ENCODE data around the gene RABEP1. TPM values are rescaled to one million over a fixed set of nuclear protein-coding genes. Genes with fewer than 3 reads are reported as not detected.

RABEP1 gene
- total RNA-seq, 1 experiment from 2014 or later = 24.4 TPM

GRCh38 chr17:5330981-5331380 is 48.9 kb downstream of the RABEP1 start:
- POLR2A ChIA-PET (ENCODE audit: unreplicated experiment) = no interaction called here
- H3K79me2 ChIP-seq (ENCODE audit: low read length) = no peaks in the 10 kb centered on the region
- CTCF ChIA-PET = no interaction called here
- TF ChIP-seq EZH2 (IDR thresholded peaks at IDR 0.05; ENCODE audit: low read length, unreplicated experiment) = no peak
- ATAC-seq (no peak; the same call in 1 of the 2 replicates), DNase-seq (peak; percentile 6)
- H3K9me3 ChIP-seq (ENCODE audit: low read length) = no peaks in the 10 kb centered on the region
- no peaks in the 10 kb centered on the region for H3K36me3 ChIP-seq (ENCODE audit: low read depth, low read length)
- H3K4me2 ChIP-seq (ENCODE audit: low read length) = no peak overlapping the region
- no peak overlapping the region for H2AFZ ChIP-seq (ENCODE audit: low read length)
- peaks cover 10% of the 10 kb centered on the region for H3K4me1 ChIP-seq (ENCODE audit: insufficient read depth, low read length)
- BruUV-seq (replicated peaks) = no TSS peak
- H3K4me3 ChIP-seq (ENCODE audit: low read length) = no peak overlapping the region
- H3K27ac ChIP-seq (ENCODE audit: low read length) = no peak overlapping the region
- no peak overlapping the region for H3K9ac ChIP-seq (ENCODE audit: low read length)
- no peaks in the 10 kb centered on the region for H3K9me2 ChIP-seq (replicated peaks; ENCODE audit: low read length)
- no peaks in the 10 kb centered on the region for H4K20me1 ChIP-seq (ENCODE audit: low read length)
- intact Hi-C loops (cut with micrococcal nuclease) = no loop called here
- no peaks in the 10 kb centered on the region for H3K27me3 ChIP-seq (ENCODE audit: low read length)
- H3F3A ChIP-seq (ENCODE audit: low read length, unreplicated experiment) = no peaks in the 10 kb centered on the region

- H3K9me3 ChIP-seq (ENCODE audit: low read length) = no peaks in the 10 kb centered on the region
- no peak overlapping the region for H3K9ac ChIP-seq (ENCODE audit: low read length)
- no TSS peak for BruUV-seq (replicated peaks)
- ChIA-PET POLR2A (ENCODE audit: unreplicated experiment) (no interaction called here), CTCF (no interaction called here)
- no peak for TF ChIP-seq EZH2phosphoT487 (IDR thresholded peaks at IDR 0.05; ENCODE audit: borderline replicate concordance, low read length)
- no peak for TF ChIP-seq CTCF (conservative IDR thresholded peaks at IDR 0.05; ENCODE audit: low read depth, low read length)
- TF ChIP-seq EZH2 (IDR thresholded peaks at IDR 0.05; ENCODE audit: low read length, unreplicated experiment) = no peak
- H3K9me2 ChIP-seq (replicated peaks; ENCODE audit: low read length) = no peaks in the 10 kb centered on the region
- H3K36me3 ChIP-seq (ENCODE audit: low read depth, low read length) = no peaks in the 10 kb centered on the region
- no peak for DNase-seq
- intact Hi-C loops (cut with micrococcal nuclease) = no loop called here
- ATAC-seq = no peak
- no peaks in the 10 kb centered on the region for H3K27me3 ChIP-seq (ENCODE audit: low read length)
- no peak overlapping the region for H3K27ac ChIP-seq (ENCODE audit: low read length)
- no peaks in the 10 kb centered on the region for H4K20me1 ChIP-seq (ENCODE audit: low read length)
- H3K4me3 ChIP-seq (ENCODE audit: low read length) = no peak overlapping the region
- no peaks in the 10 kb centered on the region for H3K79me2 ChIP-seq (ENCODE audit: low read length)
- H3K4me1 ChIP-seq (ENCODE audit: insufficient read depth, low read length) = peaks cover 10% of the 10 kb centered on the region
- no peaks in the 10 kb centered on the region for H3F3A ChIP-seq (ENCODE audit: low read length, unreplicated experiment)
- no peak overlapping the region for H3K4me2 ChIP-seq (ENCODE audit: low read length)
- no peak overlapping the region for H2AFZ ChIP-seq (ENCODE audit: low read length)
These were observed 49.4 kb downstream of the RABEP1 start for GRCh38 chr17:5331506-5331905.

GRCh38 chr17:5344914-5345313 is 62.8 kb downstream of the RABEP1 start:
- no TSS peak for BruUV-seq (replicated peaks)

More at GRCh38 chr17:5344914-5345313, 62.8 kb downstream of the RABEP1 start:
- Histone ChIP-seq H3K4me3 (ENCODE audit: low read length) (no peak overlapping the region), H2AFZ (ENCODE audit: low read length) (no peak overlapping the region), H3K9ac (ENCODE audit: low read length) (no peak overlapping the region), H4K20me1 (ENCODE audit: low read length) (no peaks in the 10 kb centered on the region), H3K4me1 (ENCODE audit: insufficient read depth, low read length) (no peaks in the 10 kb centered on the region), H3K36me3 (ENCODE audit: low read depth, low read length) (no peaks in the 10 kb centered on the region), H3K27ac (ENCODE audit: low read length) (no peak overlapping the region), H3K4me2 (ENCODE audit: low read length) (no peak overlapping the region), H3K79me2 (ENCODE audit: low read length) (no peaks in the 10 kb centered on the region), H3K9me3 (ENCODE audit: low read length) (no peaks in the 10 kb centered on the region), H3K9me2 (replicated peaks; ENCODE audit: low read length) (no peaks in the 10 kb centered on the region), H3K27me3 (ENCODE audit: low read length) (no peaks in the 10 kb centered on the region), H3F3A (ENCODE audit: low read length, unreplicated experiment) (no peaks in the 10 kb centered on the region)
- intact Hi-C loops (cut with micrococcal nuclease) = no loop called here
- no peak for TF ChIP-seq EZH2 (IDR thresholded peaks at IDR 0.05; ENCODE audit: low read length, unreplicated experiment)
- no peak for TF ChIP-seq EZH2phosphoT487 (IDR thresholded peaks at IDR 0.05; ENCODE audit: borderline replicate concordance, low read length)
- no peak for TF ChIP-seq CTCF (conservative IDR thresholded peaks at IDR 0.05; ENCODE audit: low read depth, low read length)
- ATAC-seq (no peak), DNase-seq (no peak)
- CTCF ChIA-PET = interaction anchor here (0.6 kb wide), 1 partner anchor 10 kb away, joined by 4 read pairs; no protein-coding TSS in a partner anchor
- POLR2A ChIA-PET (ENCODE audit: unreplicated experiment) = no interaction called here
